Activated T-cell treated with anti-CD3 and anti-CD28 coated beads for 24 hours (primary cell): ENCODE results near the gene NTN5.

Source experiments
- DNase-seq: peaks from one replicate; pipeline ENCODE4 v3.0.0-alpha.2; 2020; ENCODE audit warnings: low read depth

Gene NTN5

GRCh38 chr19:48614436-48615230 lies 58.2 kb downstream of the NTN5 start, which contains the start of gene FAM83E:
TSS of gene FAM83E (minus strand) at chr19:48615076. CDS start at chr19:48613372, 1,704 bp downstream.
- no peak for DNase-seq

- no peak for DNase-seq
Observed at GRCh38 chr19:48613852-48614435, 58.9 kb downstream of the NTN5 start.

DNA sequence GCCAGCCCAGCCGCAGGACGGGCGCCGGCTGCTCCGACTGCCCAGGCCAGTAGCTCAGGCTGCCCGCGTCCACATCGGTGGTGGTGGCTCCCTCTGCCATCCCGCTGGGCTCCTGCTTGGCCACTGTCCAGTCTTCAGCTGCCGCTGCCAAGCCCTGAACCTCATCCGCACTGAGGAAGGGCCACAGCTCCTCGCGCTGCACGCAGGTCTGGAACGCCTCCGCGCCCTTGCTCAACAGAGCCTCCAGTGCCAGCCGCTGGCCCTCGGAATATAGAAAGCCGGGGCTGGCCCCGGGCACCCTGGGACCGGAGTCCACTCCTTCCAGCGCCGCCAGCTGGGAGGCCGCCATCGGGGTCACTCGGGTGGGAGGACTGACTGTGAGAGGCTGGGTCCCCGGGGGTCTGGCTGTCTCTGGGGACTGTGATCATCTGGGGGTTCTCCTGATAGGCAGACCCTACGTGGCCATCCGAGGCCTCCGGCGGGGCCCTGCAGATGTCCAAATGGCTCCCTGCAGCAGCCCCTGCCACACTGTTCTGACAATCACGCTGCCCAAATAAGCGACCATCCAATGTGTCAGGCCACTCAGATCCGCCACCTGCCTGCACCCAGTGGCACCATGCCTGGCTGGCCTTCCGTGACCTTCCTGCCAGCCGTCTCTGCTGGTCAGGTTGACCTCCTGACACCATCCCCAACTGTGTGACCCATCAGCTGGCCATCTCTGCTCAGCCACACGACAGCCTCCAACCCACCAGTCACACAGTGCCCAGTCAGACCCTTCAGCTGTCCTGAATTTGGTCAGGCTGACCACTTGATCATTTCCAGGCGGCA lies 59.6 kb downstream of the NTN5 start:
- no peak for DNase-seq

DNA sequence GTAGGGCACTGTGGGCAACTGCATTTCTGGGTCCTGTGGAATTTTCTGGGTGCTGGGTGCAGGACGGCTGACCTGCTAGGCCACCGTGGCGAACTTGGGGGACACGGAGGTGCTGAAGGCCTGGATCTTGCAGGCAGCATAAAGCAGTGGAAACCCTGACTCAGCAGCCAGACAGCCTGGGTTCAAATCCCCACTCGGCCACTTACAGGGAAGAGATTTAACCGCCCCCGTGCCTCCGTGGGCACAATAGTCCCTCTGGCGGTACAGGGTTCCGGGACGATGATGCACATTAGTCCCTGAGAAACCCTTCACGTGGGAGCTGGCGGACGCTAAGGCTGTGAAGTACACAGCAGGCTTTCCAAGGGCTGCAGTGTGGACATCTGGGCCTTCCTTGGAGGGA lies 60.9 kb downstream of the NTN5 start:
- DNase-seq, result no peak
